IMR-90 (cell line): Measurements from ENCODE around the gene GNAT1. TPM values are rescaled to one million over a fixed set of nuclear protein-coding genes. Genes with fewer than 3 reads are reported as not detected.

Source experiments
- ATAC-seq: fragments of 200-7000 bp; cut with Tn5 transposase; 2 replicates; pipeline ENCODE4 v1.9.1; 2020; ENCODE audit warnings: low read depth, mild to moderate bottlenecking, moderate library complexity
- BruUV-seq: library from RNA; stranded (reverse); fragments of 400-500 nt; replicated peaks from 2 replicates; lab custom pipeline; 2021; lab: Mats Ljungman, UMichigan
- CTCF ChIA-PET: fragments of 300-600 bp; formaldehyde crosslinking; extraction: SDS; loops from one replicate; lab custom pipeline; 2021; ENCODE audit warnings: antibody characterized with exemption; lab: Yijun Ruan, JAX
- POLR2A ChIA-PET: fragments of 300-600 bp; sonication (Branson Sonifier 250); formaldehyde crosslinking; loops from one replicate; lab custom pipeline; 2022; ENCODE audit warnings: antibody characterized with exemption; ENCODE audit not compliant: unreplicated experiment; lab: Charles Lee
- DNase-seq: peaks from one replicate; pipeline ENCODE4 v3.0.0; 2013
- H2AFZ ChIP-seq: replicated peaks from 2 replicates; pipeline ENCODE3; 2013; ENCODE audit warnings: low read length, mild to moderate bottlenecking; ENCODE audit not compliant: poor library complexity
- H2AK5ac ChIP-seq: 2 replicates; pipeline ENCODE4 v1.6.1; 2013; ENCODE audit warnings: low read depth, low read length, inconsistent platforms
- H2AK9ac ChIP-seq: replicated peaks from 2 replicates; pipeline ENCODE3; 2013; ENCODE audit warnings: mild to moderate bottlenecking, low read depth, low read length, moderate library complexity; ENCODE audit not compliant: poor library complexity
- H2BK120ac ChIP-seq: 2 replicates; pipeline ENCODE4 v1.6.1; 2013; ENCODE audit warnings: low read depth, low read length, inconsistent platforms
- H2BK15ac ChIP-seq: 3 replicates; pipeline ENCODE4 v1.6.1; 2013; ENCODE audit warnings: low read depth, low read length, inconsistent platforms
- H2BK20ac ChIP-seq: 2 replicates; pipeline ENCODE4 v1.6.1; 2013; ENCODE audit warnings: low read depth, mild to moderate bottlenecking, inconsistent platforms, low read length, moderate library complexity
- H2BK5ac ChIP-seq: 2 replicates; pipeline ENCODE4 v1.6.1; 2013; ENCODE audit warnings: mild to moderate bottlenecking, low read depth, low read length, inconsistent platforms; ENCODE audit not compliant: poor library complexity, severe bottlenecking
- H3K14ac ChIP-seq: replicated peaks from 2 replicates; pipeline ENCODE4 v1.6.1; 2013; ENCODE audit warnings: low read depth, low read length, inconsistent platforms
- H3K18ac ChIP-seq: 2 replicates; pipeline ENCODE4 v1.6.1; 2013; ENCODE audit warnings: low read depth, low read length, control low read depth
- H3K23ac ChIP-seq: 2 replicates; pipeline ENCODE4 v1.6.1; 2013; ENCODE audit warnings: low read depth, low read length, inconsistent platforms
- H3K27ac ChIP-seq: 2 replicates; pipeline ENCODE4 v1.5.1; 2013; ENCODE audit warnings: mild to moderate bottlenecking, control low read depth, low read length; ENCODE audit not compliant: insufficient read depth
- H3K27me3 ChIP-seq: 2 replicates; pipeline ENCODE4 v1.6.1; 2013; ENCODE audit warnings: low read length; ENCODE audit not compliant: control insufficient read depth, insufficient read depth
- H3K36me3 ChIP-seq: 2 replicates; pipeline ENCODE4 v1.6.1; 2013; ENCODE audit warnings: low read length, mixed read lengths; ENCODE audit not compliant: control insufficient read depth, insufficient read depth
- H3K4ac ChIP-seq: 2 replicates; pipeline ENCODE4 v1.6.1; 2013; ENCODE audit warnings: low read depth, low read length, inconsistent platforms
- H3K4me1 ChIP-seq: 2 replicates; pipeline ENCODE4 v1.6.1; 2013; ENCODE audit warnings: low read length, mixed read lengths; ENCODE audit not compliant: control insufficient read depth, insufficient read depth
- H3K4me2 ChIP-seq: 2 replicates; pipeline ENCODE4 v1.6.1; 2013; ENCODE audit warnings: low read depth, mild to moderate bottlenecking, control low read depth, low read length, moderate library complexity
- H3K4me3 ChIP-seq: 2 replicates; pipeline ENCODE4 v1.5.1; 2013; ENCODE audit warnings: low read depth, mild to moderate bottlenecking, control low read depth, low read length, moderate library complexity; ENCODE audit not compliant: insufficient read depth
- H3K56ac ChIP-seq: 2 replicates; pipeline ENCODE4 v1.6.1; 2013; ENCODE audit warnings: low read length, inconsistent platforms; ENCODE audit not compliant: insufficient read depth; ENCODE audit errors: extremely low read depth
- H3K79me1 ChIP-seq, 2 experiments: 2 replicates each; pipeline ENCODE4 v1.6.1; 2013; ENCODE audit warnings: low read length in 2 of 2, inconsistent platforms in 1 of 2, low read depth in 1 of 2
- H3K9ac ChIP-seq: 2 replicates; pipeline ENCODE4 v1.6.1; 2013; ENCODE audit warnings: low read depth, low read length, control low read depth
- H3K9me1 ChIP-seq: 2 replicates; pipeline ENCODE4 v1.6.1; 2013; ENCODE audit warnings: low read length, inconsistent platforms; ENCODE audit not compliant: insufficient read depth
- H3K9me3 ChIP-seq: 2 replicates; pipeline ENCODE4 v1.6.1; 2013; ENCODE audit warnings: low read length; ENCODE audit not compliant: control insufficient read depth, insufficient read depth
- H4K20me1 ChIP-seq: 2 replicates; pipeline ENCODE4 v1.6.1; 2013; ENCODE audit warnings: low read length, inconsistent platforms; ENCODE audit not compliant: insufficient read depth
- H4K5ac ChIP-seq: 2 replicates; pipeline ENCODE4 v1.6.1; 2013; ENCODE audit warnings: mild to moderate bottlenecking, low read depth, low read length, control low read depth
- H4K8ac ChIP-seq, 2 experiments: 2 replicates each; pipeline ENCODE4 v1.6.1; 2013; ENCODE audit warnings: low read depth in 2 of 2, low read length in 2 of 2, control low read depth in 1 of 2, inconsistent platforms in 1 of 2
- H4K91ac ChIP-seq: 2 replicates; pipeline ENCODE4 v1.6.1; 2013; ENCODE audit warnings: low read depth, low read length, inconsistent platforms; ENCODE audit not compliant: insufficient read depth
- BHLHE40 ChIP-seq: fragments of 150-350 bp; IDR thresholded peaks from 2 replicates; pipeline ENCODE4 v1.6.1; 2016; ENCODE audit warnings: mild to moderate bottlenecking, low read depth, low read length
- CEBPB ChIP-seq: IDR thresholded peaks from 2 replicates; pipeline ENCODE4 v1.6.1; 2012; ENCODE audit warnings: low read depth, low read length, improper control_type of control experiment
- ELK1 ChIP-seq: fragments of 150-350 bp; IDR thresholded peaks from 2 replicates; pipeline ENCODE4 v1.6.1; 2016; ENCODE audit warnings: low read depth, mild to moderate bottlenecking, low read length, moderate library complexity, borderline replicate concordance
- FOS ChIP-seq: fragments of 150-350 bp; IDR thresholded peaks from 2 replicates; pipeline ENCODE4 v1.6.1; 2016; ENCODE audit warnings: low read depth, low read length
- MAFK ChIP-seq: IDR thresholded peaks from 2 replicates; pipeline ENCODE4 v1.6.1; 2012; ENCODE audit warnings: low read depth, low read length, improper control_type of control experiment
- MXI1 ChIP-seq: IDR thresholded peaks from 2 replicates; pipeline ENCODE4 v1.6.1; 2012; ENCODE audit warnings: low read depth, mild to moderate bottlenecking, low read length, moderate library complexity, borderline replicate concordance
- NFE2L2 ChIP-seq: fragments of 150-350 bp; IDR thresholded peaks from 2 replicates; pipeline ENCODE4 v1.6.1; 2016; ENCODE audit warnings: low read depth, mild to moderate bottlenecking, low read length
- POLR2A ChIP-seq: IDR thresholded peaks from 2 replicates; pipeline ENCODE4 v1.6.1; 2012; ENCODE audit warnings: mild to moderate bottlenecking, low read depth, low read length
- RAD21 ChIP-seq: IDR thresholded peaks from 2 replicates; pipeline ENCODE4 v1.6.1; 2012; ENCODE audit warnings: low read length, improper control_type of control experiment
- RCOR1 ChIP-seq: IDR thresholded peaks from 2 replicates; pipeline ENCODE4 v1.6.1; 2012; ENCODE audit warnings: mild to moderate bottlenecking, low read length, improper control_type of control experiment; ENCODE audit not compliant: insufficient replicate concordance
- WGBS, 2 experiments: methylation state at CpG; one replicate each; pipeline versions ENCODE4 v1.1.5 to v1.1.7; 2013; ENCODE audit warnings: missing lambda C conversion rate in 2 of 2; ENCODE audit not compliant: insufficient read length in 1 of 2; ENCODE audit errors: extremely low coverage in 2 of 2; 5-methylcytosine and 5-hydroxymethylcytosine counted together
- dilution Hi-C: fragments of 300-500 bp; cut with HindIII; formaldehyde crosslinking; loops from one replicate; pipeline ENCODE4 v1.14.3; 2018; ENCODE audit warnings: low sequenced_read_pairs; ENCODE audit not compliant: unreplicated experiment
- in situ Hi-C: fragments of 300-500 bp; cut with MboI; formaldehyde crosslinking; loops from 3 replicates; pipeline ENCODE4 v1.14.3; 2019; ENCODE audit warnings: low sequenced_read_pairs, inconsistent platforms, mixed read lengths
- intact Hi-C: fragments of 100-400 bp; cut with micrococcal nuclease; formaldehyde crosslinking; loops from 2 replicates; pipeline ENCODE4 v1.10.0; 2022
- polyA plus RNA-seq, 3 experiments: library from polyadenylated mRNA; depleted of rRNA; stranded (reverse); fragments of >200 nt; gene quantifications; 2 replicates each; pipeline ENCODE4 v1.2.3, GENCODE V29; 2012; ENCODE audit warnings: low replicate concordance in 1 of 3
- total RNA-seq: library from RNA; depleted of rRNA; stranded (reverse); fragments of >200 nt; gene quantifications from 2 replicates; pipeline ENCODE4 v1.2.3, GENCODE V29; 2012

Gene GNAT1
- total and polyA plus RNA-seq, 2 of the 4 experiments (the other 2 are of a cell fraction): not detected

GRCh38 chr3:50232303-50232702 lies 40.9 kb downstream of the GNAT1 start:
- Histone ChIP-seq H4K91ac (no peak overlapping the region), H3K27ac (no peak overlapping the region), H3K4me3 (no peak overlapping the region), H3K4me1 (peaks cover 5% of the 10 kb centered on the region), H4K5ac (no peak overlapping the region), H3K14ac (no peak overlapping the region), H2BK5ac (no peak overlapping the region), H2BK15ac (no peak overlapping the region), H3K9me1 (peaks cover 9% of the 10 kb centered on the region; the same call in 1 of the 2 replicates), H3K4me2 (no peak overlapping the region), H2AFZ (no peak overlapping the region), H2BK120ac (no peak overlapping the region), H4K8ac (no peak overlapping the region), H2AK9ac (no peak overlapping the region), H3K18ac (no peak overlapping the region), H2BK20ac (no peak overlapping the region), H4K20me1 (peaks cover 11% of the 10 kb centered on the region; the same call in 1 of the 2 replicates), H3K4ac (no peak overlapping the region), H3K9me3 (no peaks in the 10 kb centered on the region), H3K9ac (no peak overlapping the region), H3K36me3 (no peaks in the 10 kb centered on the region), H3K56ac (no peak overlapping the region), H3K79me1 (peaks cover 0 to 16% of the 10 kb centered on the region in 2 experiments; a peak in 2 of 4 replicates), H3K23ac (no peak overlapping the region), H2AK5ac (no peak overlapping the region), H3K27me3 (no peaks in the 10 kb centered on the region)
- POLR2A ChIA-PET: no interaction called here
- CTCF ChIA-PET: no interaction called here
- no peak for DNase-seq
- 80% methylated on average over 1 of the region's 3 CpGs; no CpG with 5 or more reads in 1 of the 2 experiments for WGBS, 2 experiments
- dilution Hi-C loops (no loop called here), in situ Hi-C loops (no loop called here), intact Hi-C loops (no loop called here)
- no peak for TF ChIP-seq ELK1
- no peak for TF ChIP-seq FOS
- no peak for TF ChIP-seq POLR2A
- no peak for TF ChIP-seq RCOR1
- TF ChIP-seq CEBPB: no peak
- TF ChIP-seq BHLHE40: no peak
- no peak for TF ChIP-seq RAD21
- no peak for TF ChIP-seq MXI1
- no peak for TF ChIP-seq MAFK
- no peak for TF ChIP-seq NFE2L2
- no peak for ATAC-seq
- BruUV-seq: no TSS peak
